Uterus (tissue), 2 donors: ENCODE results near the gene OR10A5.

Source experiments
- CTCF ChIP-seq, 4 experiments: fragments of 200-600 bp in 2 of 4; fragments of 450-650 bp in 2 of 4; sonication (generic) in 2 of 4; IDR thresholded peaks; one replicate each; pipeline ENCODE4 v1.5.1; 2016 to 2019; ENCODE audit warnings: antibody characterized with exemption in 4 of 4, mild to moderate bottlenecking in 2 of 4, moderate library complexity in 1 of 4
- POLR2A ChIP-seq, 2 donors: fragments of 450-650 bp; IDR thresholded peaks; one replicate each; pipeline ENCODE4 v1.6.1; 2016; ENCODE audit warnings: antibody characterized with exemption in 2 of 2, mild to moderate bottlenecking in 1 of 2, moderate library complexity in 1 of 2

GRCh38 chr11:6841694-6842093 is 3.8 kb upstream of the OR10A5 start:
- TF ChIP-seq CTCF (IDR thresholded peaks at IDR 0.05): no peak
- TF ChIP-seq POLR2A (IDR thresholded peaks at IDR 0.05): no peak
